NCI-H2107 treated with DMSO at 0.1 percent for 48 hours (cell line): ENCODE results near the gene DOCK2.

Experiments used
- DNase-seq: peaks from one replicate; lab custom pipeline; 2025; ENCODE audit not compliant: unreplicated experiment; lab: John Stamatoyannopoulos, UW

The DOCK2 gene

DNA sequence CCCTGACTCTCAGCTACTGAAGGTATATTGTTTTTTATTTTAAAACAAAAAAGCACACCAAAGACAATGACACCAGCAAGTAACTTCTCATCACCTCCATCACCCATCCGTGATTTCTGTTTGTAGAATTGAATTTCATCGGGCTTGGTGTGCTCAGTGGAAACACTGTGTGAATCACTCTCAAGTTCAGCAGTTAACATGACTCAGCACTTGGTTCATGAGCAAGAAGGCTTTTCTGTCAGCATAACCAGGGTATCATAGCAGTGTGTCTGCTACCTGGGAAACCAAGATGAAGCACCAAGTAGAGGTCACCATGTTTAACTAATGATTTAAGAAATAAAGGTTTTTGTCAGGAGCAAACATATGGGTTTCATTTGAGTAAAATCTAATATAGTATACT lies 219.5 kb downstream of the DOCK2 start:
- no peak for DNase-seq

GRCh38 chr5:169860585-169860984 lies 223.5 kb downstream of the DOCK2 start:
- DNase-seq = no peak

- no peak for DNase-seq
These were observed 224.4 kb downstream of the DOCK2 start for GRCh38 chr5:169861433-169861832.

- no peak for DNase-seq
These were observed 224.9 kb downstream of the DOCK2 start for GRCh38 chr5:169861934-169862333.

DNA sequence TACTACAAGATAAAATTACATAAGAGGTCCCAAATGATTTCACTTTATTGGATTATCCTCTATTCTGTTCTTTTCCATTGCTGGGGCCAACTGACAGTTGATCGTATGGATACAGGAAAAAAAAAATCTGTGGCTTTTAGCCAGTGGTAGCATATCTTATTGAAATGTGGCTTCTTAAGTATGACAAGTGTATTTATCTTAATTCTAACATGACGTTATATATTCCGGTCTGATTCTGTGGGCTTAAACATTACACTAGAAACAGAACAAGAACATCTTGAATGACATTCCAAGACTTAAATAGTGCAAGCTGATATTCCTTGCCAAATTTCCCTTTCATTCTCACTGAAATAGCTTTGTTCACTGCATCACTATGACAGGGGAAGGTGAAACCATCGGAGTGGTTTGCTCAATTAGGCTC lies 225.3 kb downstream of the DOCK2 start:
- no peak for DNase-seq

- DNase-seq = no peak
These were observed 227.4 kb downstream of the DOCK2 start for GRCh38 chr5:169864483-169864882.

GRCh38 chr5:169867347-169867746 lies 230.3 kb downstream of the DOCK2 start:
- no peak for DNase-seq

- no peak for DNase-seq
These were observed 232.0 kb downstream of the DOCK2 start for GRCh38 chr5:169869066-169869465.

GRCh38 chr5:169870211-169870610 lies 233.1 kb downstream of the DOCK2 start:
- DNase-seq = no peak

GRCh38 chr5:169871826-169872490 lies 234.9 kb downstream of the DOCK2 start:
- no peak for DNase-seq

GRCh38 chr5:169873642-169874041 lies 236.6 kb downstream of the DOCK2 start:
- no peak for DNase-seq

- no peak for DNase-seq
These were observed 237.5 kb downstream of the DOCK2 start for GRCh38 chr5:169874621-169875020.

GRCh38 chr5:169875091-169875728 lies 238.1 kb downstream of the DOCK2 start:
- DNase-seq = no peak

DNA sequence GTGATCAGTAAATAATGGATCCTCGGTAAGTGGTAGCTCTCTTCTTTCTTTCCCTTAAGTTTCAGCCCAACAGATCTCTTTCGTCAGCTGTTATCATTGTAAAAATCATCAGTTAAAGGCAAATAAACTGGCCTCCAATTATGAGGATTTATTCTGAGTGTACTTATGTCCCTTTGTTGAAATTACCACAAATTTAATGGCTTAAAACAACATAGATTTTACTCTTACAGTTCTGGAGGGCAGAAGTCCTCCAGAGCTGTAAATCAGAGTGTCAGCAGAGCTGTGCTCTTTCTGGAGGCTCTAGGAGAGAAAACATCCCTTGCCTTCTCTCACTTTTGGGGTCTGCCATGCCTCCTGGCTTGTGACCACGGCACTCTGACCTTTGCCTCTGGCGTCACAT lies 238.7 kb downstream of the DOCK2 start:
- no peak for DNase-seq

DNA sequence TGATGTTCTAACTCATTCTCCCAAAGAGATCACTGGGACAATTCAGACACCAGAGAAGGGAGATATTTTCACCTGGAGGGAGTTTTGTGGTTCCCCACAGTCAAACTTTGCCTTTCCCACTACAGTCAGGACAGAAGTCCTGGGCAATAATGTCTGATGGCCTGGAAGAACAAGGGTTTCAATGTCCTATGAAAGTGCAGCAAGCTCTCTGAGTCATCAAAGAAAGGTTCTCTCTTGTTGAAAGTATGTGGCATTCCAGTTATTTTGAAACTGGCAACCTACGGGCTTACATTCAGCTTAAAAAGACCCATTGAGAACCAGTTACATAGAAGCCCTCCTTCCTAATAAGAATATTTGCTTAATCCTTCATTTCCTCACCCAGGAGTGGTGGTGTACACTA lies 239.3 kb downstream of the DOCK2 start:
- no peak for DNase-seq

GRCh38 chr5:169880012-169880663 lies 243.1 kb downstream of the DOCK2 start:
- DNase-seq = no peak

- DNase-seq = no peak
These were observed 243.7 kb downstream of the DOCK2 start for GRCh38 chr5:169880785-169881184.

DNA sequence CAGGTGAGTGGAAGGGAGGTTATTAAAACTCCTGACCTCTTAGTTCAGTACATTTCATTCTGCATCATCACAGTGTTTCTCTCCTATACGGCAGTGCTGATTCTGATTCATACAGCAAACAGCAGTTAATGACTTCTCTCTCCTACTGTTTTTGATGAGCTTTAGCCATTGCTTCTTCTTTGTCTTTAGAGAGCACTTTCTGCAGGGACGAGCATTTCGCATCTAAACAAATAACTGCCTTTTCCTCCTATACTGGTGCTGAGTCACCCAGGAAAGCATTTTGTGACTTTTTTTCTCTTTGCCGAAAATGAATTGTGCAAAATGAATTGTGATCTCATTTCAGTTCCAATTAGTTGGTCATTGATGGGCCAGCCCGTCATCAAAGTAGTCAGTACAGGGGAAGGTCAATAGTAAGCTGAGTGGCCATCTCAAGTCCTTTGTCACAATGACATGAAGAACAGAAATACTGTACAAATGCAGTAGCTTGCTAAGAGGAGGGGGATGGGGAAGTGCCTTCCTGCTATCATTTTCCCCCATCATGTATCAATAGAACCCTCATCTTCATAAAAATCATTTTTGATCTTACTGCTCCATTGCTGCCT lies 244.7 kb downstream of the DOCK2 start:
- DNase-seq = no peak

DNA sequence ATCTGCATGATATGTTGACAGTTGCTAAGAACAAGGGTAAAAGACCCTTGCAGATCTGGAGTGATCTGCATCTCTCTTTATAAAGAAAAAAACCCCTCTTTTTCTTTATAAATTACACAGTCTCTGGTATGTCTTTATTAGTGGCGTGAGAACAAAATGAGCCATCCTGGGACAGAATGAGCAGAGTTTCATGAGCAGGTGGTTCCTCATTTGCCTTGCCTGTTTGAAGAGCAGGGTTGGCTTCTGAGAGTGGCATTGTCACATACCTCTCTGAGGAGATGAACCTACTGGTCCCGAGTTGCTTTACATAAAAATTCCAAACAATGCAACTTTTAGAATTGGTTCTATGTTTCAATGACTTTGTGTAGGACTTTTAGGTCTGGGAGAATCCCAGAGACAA lies 249.0 kb downstream of the DOCK2 start:
- DNase-seq = no peak

GRCh38 chr5:169886677-169887076 lies 249.6 kb downstream of the DOCK2 start:
- DNase-seq = no peak

DNA sequence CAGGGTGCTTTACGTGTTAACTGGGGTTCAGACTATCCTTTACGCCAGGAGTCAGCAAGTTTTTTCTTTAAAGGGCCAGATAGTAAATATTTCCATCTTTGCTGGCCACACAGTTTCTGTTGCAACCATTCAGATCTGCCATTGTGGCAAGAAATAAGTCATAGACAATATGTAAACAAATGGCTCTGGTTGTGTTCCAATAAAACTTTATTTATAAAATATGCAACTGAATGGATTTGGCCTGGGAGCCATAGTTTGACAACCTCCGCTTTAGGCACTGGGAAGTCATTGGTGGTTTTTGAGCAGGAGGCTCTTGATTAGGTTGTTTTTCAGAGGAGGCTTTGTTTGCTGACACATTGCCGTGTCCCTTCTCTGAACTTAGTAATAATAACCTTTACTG lies 252.5 kb downstream of the DOCK2 start:
- no peak for DNase-seq

- DNase-seq = no peak
These were observed 255.9 kb downstream of the DOCK2 start for GRCh38 chr5:169893010-169893409.
